ENCODE results near the gene FAM120B.
A peak's percentile ranks its signal among the peaks of the same experiment; 100 is the strongest.

FAM120B gene

GRCh38 chr6:170268216-170269129, 38.1 kb upstream of the FAM120B start:
- no peak overlapping the region for H3K4me3 ChIP-seq (ENCODE audit: low read depth, low read length)
- TF ChIP-seq CTCF (IDR thresholded peaks at IDR 0.05; ENCODE audit: borderline replicate concordance, insufficient read depth, low read depth, low read length), result no peak

- no peak overlapping the region for H3K4me3 ChIP-seq (ENCODE audit: low read depth, low read length)
- no peak for TF ChIP-seq CTCF (IDR thresholded peaks at IDR 0.05; ENCODE audit: borderline replicate concordance, insufficient read depth, low read depth, low read length)
Measured at GRCh38 chr6:170269151-170269845, 37.3 kb upstream of the FAM120B start.

GRCh38 chr6:170269846-170270541, 36.6 kb upstream of the FAM120B start:
- TF ChIP-seq CTCF (IDR thresholded peaks at IDR 0.05; ENCODE audit: borderline replicate concordance, insufficient read depth, low read depth, low read length), result no peak
- H3K4me3 ChIP-seq (ENCODE audit: low read depth, low read length), result no peak overlapping the region

GRCh38 chr6:170270984-170271593, 35.5 kb upstream of the FAM120B start:
- no peak for TF ChIP-seq CTCF (IDR thresholded peaks at IDR 0.05; ENCODE audit: borderline replicate concordance, insufficient read depth, low read depth, low read length)
- H3K4me3 ChIP-seq (ENCODE audit: low read depth, low read length), result no peak overlapping the region

GRCh38 chr6:170271771-170272314, 34.7 kb upstream of the FAM120B start:
- TF ChIP-seq CTCF (IDR thresholded peaks at IDR 0.05; ENCODE audit: borderline replicate concordance, insufficient read depth, low read depth, low read length), result no peak
- H3K4me3 ChIP-seq (ENCODE audit: low read depth, low read length), result peak overlapping the region; percentile 32

- TF ChIP-seq CTCF (IDR thresholded peaks at IDR 0.05; ENCODE audit: borderline replicate concordance, insufficient read depth, low read depth, low read length), result no peak
- H3K4me3 ChIP-seq (ENCODE audit: low read depth, low read length), result peak overlapping the region; percentile 28
Measured at GRCh38 chr6:170272341-170273065, 34.1 kb upstream of the FAM120B start.

Data from GM12875 (cell line).